T-cell (primary cell): Measurements from ENCODE around the gene EFCAB12. TPM values are rescaled to one million over a fixed set of nuclear protein-coding genes. Genes with fewer than 3 reads are reported as not detected.

ENCODE experiments used
- ATAC-seq, 4 experiments: fragments of 200-7000 bp in 3 of 4; fragments of 150-1000 bp in 1 of 4; cut with Tn5 transposase; replicated peaks in 1 of 4; 1 replicate in 3 of 4; 2 replicates in 1 of 4; pipeline ENCODE4 v1.10.0; 2021; ENCODE audit warnings: moderate library complexity in 3 of 4, mild to moderate bottlenecking in 2 of 4, moderate number of reproducible peaks in 1 of 4
- CTCF ChIA-PET, 2 donors: fragments of 300-600 bp; sonication (Branson Sonifier 250); formaldehyde crosslinking; loops; one replicate each; lab custom pipeline; 2022; ENCODE audit warnings: antibody characterized with exemption in 2 of 2; lab: Charles Lee
- POLR2A ChIA-PET, 2 donors: fragments of 300-600 bp; sonication (Branson Sonifier 250); formaldehyde crosslinking; loops; one replicate each; lab custom pipeline; 2022; ENCODE audit warnings: antibody characterized with exemption in 2 of 2; lab: Charles Lee
- DNase-seq, 35 experiments: peaks; one replicate each; pipeline versions ENCODE4 v3.0.0 to v3.0.0-alpha.2; 2013 to 2023
- H3K27ac ChIP-seq: one replicate; pipeline ENCODE4 v1.5.1; 2013; ENCODE audit warnings: low read length
- H3K27me3 ChIP-seq, 2 experiments: replicated peaks in 1 of 2; 1 replicate in 1 of 2; 2 replicates in 1 of 2; pipeline versions ENCODE4 v1.6.1 to v1.7.0; 2013; ENCODE audit warnings: low read length in 1 of 2, mixed read lengths in 1 of 2; ENCODE audit not compliant: control insufficient read depth in 2 of 2, insufficient read depth in 2 of 2; ENCODE audit errors: extremely low read depth in 1 of 2
- H3K36me3 ChIP-seq, 2 donors: 1 replicate in 1 of 2; 2 replicates in 1 of 2; pipeline versions ENCODE4 v1.6.1 to v1.7.0; 2013; ENCODE audit warnings: low read length in 1 of 2; ENCODE audit not compliant: control insufficient read depth in 2 of 2, insufficient read depth in 1 of 2; ENCODE audit errors: extremely low read depth in 1 of 2
- H3K4me1 ChIP-seq, 2 experiments: 1 replicate in 1 of 2; 2 replicates in 1 of 2; pipeline versions ENCODE4 v1.6.1 to v1.7.0; 2013; ENCODE audit warnings: low read length in 2 of 2, mixed read lengths in 1 of 2; ENCODE audit not compliant: insufficient read depth in 2 of 2, control insufficient read depth in 1 of 2; ENCODE audit errors: extremely low read depth in 1 of 2
- H3K4me3 ChIP-seq, 2 donors: 1 replicate in 1 of 2; 2 replicates in 1 of 2; pipeline versions ENCODE4 v1.5.1 to v1.7.0; 2013; ENCODE audit warnings: mild to moderate bottlenecking in 2 of 2, low read length in 1 of 2, moderate library complexity in 1 of 2; ENCODE audit not compliant: control insufficient read depth in 1 of 2; ENCODE audit errors: extremely low read depth in 1 of 2
- H3K9me3 ChIP-seq: 2 replicates; pipeline ENCODE4 v1.7.0; 2013
- H3K27ac Mint-ChIP-seq, 2 donors: one replicate each; pipeline ENCODE4 v1.8.0; 2020 to 2021; ENCODE audit warnings: mild to moderate bottlenecking in 2 of 2, mixed read lengths in 2 of 2
- H3K27me3 Mint-ChIP-seq, 2 donors: one replicate each; pipeline ENCODE4 v1.8.0; 2021 to 2022; ENCODE audit warnings: mixed read lengths in 2 of 2
- H3K36me3 Mint-ChIP-seq: one replicate; pipeline ENCODE4 v1.8.0; 2021; ENCODE audit warnings: mixed read lengths
- H3K4me1 Mint-ChIP-seq, 3 donors: one replicate each; pipeline ENCODE4 v1.8.0; 2020 to 2022; ENCODE audit warnings: mixed read lengths in 3 of 3, mild to moderate bottlenecking in 1 of 3
- H3K4me3 Mint-ChIP-seq, 3 donors: one replicate each; pipeline ENCODE4 v1.8.0; 2020 to 2022; ENCODE audit warnings: mild to moderate bottlenecking in 3 of 3, mixed read lengths in 3 of 3, moderate library complexity in 3 of 3
- H3K9me3 Mint-ChIP-seq, 3 donors: one replicate each; pipeline ENCODE4 v1.8.0; 2020 to 2022; ENCODE audit warnings: mixed read lengths in 3 of 3
- WGBS: methylation state at CpG from one replicate; pipeline ENCODE4 v1.1.5; 2013; ENCODE audit warnings: missing lambda C conversion rate; ENCODE audit not compliant: insufficient coverage; 5-methylcytosine and 5-hydroxymethylcytosine counted together
- total RNA-seq, 35 experiments: library from RNA in 6 of 35; stranded (reverse) in 6 of 35; fragments of 120-200 nt in 1 of 35; gene quantifications; one replicate each; pipeline versions ENCODE4 v1.2.1 to v1.2.4 and lab custom pipeline; 2013 to 2026

EFCAB12 gene
- total RNA-seq, 5 donors from 2014 or later (not counting 1 experiment from before 2014, with no cell fraction given), result 1.2 to 2.7 (median 2.2) TPM

GRCh38 chr3:129360171-129360611, 68.2 kb downstream of the EFCAB12 start:
- Histone ChIP-seq H3K9me3 (no peaks in the 10 kb centered on the region), H3K27me3 (peaks cover 0 to 29% of the 10 kb centered on the region in 2 experiments), H3K4me1 (no peaks in the 10 kb centered on the region), H3K27ac (no peak overlapping the region), H3K36me3 (no peaks in the 10 kb centered on the region), H3K4me3 (no peak overlapping the region)
- H3K4me1 Mint-ChIP-seq, result no peaks in the 10 kb centered on the region
- no peaks in the 10 kb centered on the region for H3K9me3 Mint-ChIP-seq
- no peaks in the 10 kb centered on the region for H3K36me3 Mint-ChIP-seq
- WGBS, result 93% methylated on average over 8 of the region's 10 CpGs
- ChIA-PET CTCF (no interaction called here), POLR2A (no interaction called here)
- H3K27ac Mint-ChIP-seq, result no peak overlapping the region
- DNase-seq (no peak), ATAC-seq (no peak)
- H3K27me3 Mint-ChIP-seq, result peaks cover 0 to 2% of the 10 kb centered on the region in 2 donors
- no peak overlapping the region for H3K4me3 Mint-ChIP-seq

DNA sequence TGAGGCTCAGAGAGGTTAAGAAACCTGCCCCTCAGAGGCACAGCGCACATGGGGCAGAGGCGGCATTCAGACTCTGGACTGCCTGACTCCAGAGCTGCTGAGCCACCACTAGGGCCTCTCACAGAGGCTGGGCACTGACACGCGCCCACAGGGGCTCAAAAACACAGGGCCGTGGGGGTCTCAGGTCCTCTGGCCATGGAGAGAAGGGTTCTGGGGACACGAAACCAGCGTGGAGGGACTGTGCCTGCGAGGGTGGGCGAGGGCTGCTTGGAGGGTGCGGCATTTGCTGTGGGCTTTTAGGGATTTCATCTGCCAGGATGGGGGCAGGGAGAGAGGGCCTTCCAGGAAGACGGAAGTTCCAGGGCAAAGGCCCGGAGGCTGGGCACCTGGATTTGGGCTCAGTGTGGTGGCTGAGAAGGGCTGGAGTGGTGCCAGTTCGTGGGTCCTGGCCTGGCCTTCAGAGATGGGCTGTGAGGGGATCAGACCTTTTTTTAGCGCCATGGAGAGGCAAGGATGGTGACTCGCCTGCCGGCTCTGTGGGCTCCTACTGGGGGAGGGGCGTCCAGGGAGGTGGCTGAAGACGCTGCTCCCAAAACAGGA, 69.6 kb downstream of the EFCAB12 start:
- Mint-ChIP-seq H3K27me3 (peaks cover 0 to 2% of the 10 kb centered on the region in 2 donors), H3K27ac (no peak overlapping the region), H3K36me3 (no peaks in the 10 kb centered on the region), H3K4me3 (no peak overlapping the region), H3K9me3 (no peaks in the 10 kb centered on the region), H3K4me1 (no peaks in the 10 kb centered on the region)
- Histone ChIP-seq H3K9me3 (no peaks in the 10 kb centered on the region), H3K27ac (no peak overlapping the region), H3K36me3 (no peaks in the 10 kb centered on the region), H3K4me1 (no peaks in the 10 kb centered on the region), H3K4me3 (no peak overlapping the region), H3K27me3 (peaks cover 0 to 29% of the 10 kb centered on the region in 2 experiments)
- POLR2A ChIA-PET, result no interaction called here
- WGBS, result 74% methylated on average over 18 of the region's 18 CpGs
- DNase-seq (no peak), ATAC-seq (no peak)
- CTCF ChIA-PET, result interaction anchor here in 1 of 2 donors (0.5 kb wide), 1 partner anchor 718 kb away, joined by 4 read pairs; no protein-coding TSS in a partner anchor

DNA sequence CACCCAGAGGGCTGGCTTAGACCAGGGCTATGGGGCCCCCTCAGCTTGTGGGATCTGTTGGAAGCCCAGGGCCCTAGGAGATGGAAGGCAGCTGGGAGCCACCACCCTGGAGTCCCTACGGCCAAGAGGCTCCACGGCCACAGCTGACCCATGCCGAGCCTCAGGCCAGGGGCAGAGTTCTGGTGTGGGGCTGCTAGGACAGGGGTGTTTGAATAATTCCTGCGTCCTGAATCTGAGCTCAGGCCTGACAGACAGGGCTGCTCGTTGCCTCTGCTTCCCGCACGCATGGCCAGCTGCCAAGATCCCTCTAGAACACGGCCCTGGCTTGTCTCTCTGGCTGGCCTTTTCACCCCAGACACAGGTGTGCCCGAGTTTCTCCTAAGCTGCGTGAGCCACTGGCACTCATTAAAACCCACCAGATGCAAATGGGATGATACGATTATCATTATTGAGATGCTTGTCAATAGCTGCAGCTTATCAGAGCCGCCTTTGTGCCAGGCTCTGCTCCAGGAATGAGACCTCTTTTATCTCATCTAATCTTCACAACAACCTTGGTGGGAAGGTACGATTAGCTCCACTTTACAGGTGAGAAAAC, 70.2 kb downstream of the EFCAB12 start:
- no peak overlapping the region for H3K27ac Mint-ChIP-seq
- no peaks in the 10 kb centered on the region for H3K4me1 ChIP-seq
- no peaks in the 10 kb centered on the region for H3K36me3 ChIP-seq
- H3K27me3 Mint-ChIP-seq, result peaks cover 0 to 2% of the 10 kb centered on the region in 2 donors
- peaks cover 0 to 29% of the 10 kb centered on the region in 2 experiments for H3K27me3 ChIP-seq
- H3K27ac ChIP-seq, result no peak overlapping the region
- 89% methylated on average over 10 of the region's 13 CpGs for WGBS
- DNase-seq (no peak), ATAC-seq (no peak)
- no peaks in the 10 kb centered on the region for H3K9me3 ChIP-seq
- no peak overlapping the region for H3K4me3 Mint-ChIP-seq
- ChIA-PET POLR2A (no interaction called here), CTCF (interaction anchor here in 1 of 2 donors (0.5 kb wide), 1 partner anchor 717 kb away, joined by 4 read pairs; no protein-coding TSS in a partner anchor)
- H3K36me3 Mint-ChIP-seq, result no peaks in the 10 kb centered on the region
- H3K4me3 ChIP-seq, result no peak overlapping the region
- no peaks in the 10 kb centered on the region for H3K4me1 Mint-ChIP-seq
- H3K9me3 Mint-ChIP-seq, result no peaks in the 10 kb centered on the region

DNA sequence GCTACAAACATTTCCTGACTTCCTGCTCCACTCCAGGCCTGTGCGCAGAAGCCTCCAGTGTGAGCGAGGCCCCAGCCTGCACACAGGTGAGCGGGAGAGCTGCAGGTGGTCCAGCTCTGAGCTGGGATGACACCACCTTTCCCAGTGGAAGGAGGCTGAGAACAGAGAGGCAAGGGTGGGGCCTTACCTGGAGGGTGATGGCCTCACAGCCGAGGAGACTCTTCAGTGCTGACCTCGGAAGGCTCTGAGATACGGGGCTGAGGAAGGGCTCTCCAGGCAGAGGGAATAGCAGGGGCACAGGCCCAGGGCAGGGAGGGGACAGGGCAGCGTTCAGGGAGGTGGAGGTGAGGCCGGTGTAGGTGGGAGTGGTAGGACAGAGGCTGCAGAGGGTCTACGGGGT, 70.8 kb downstream of the EFCAB12 start:
- Mint-ChIP-seq H3K4me1 (no peaks in the 10 kb centered on the region), H3K4me3 (no peak overlapping the region), H3K9me3 (no peaks in the 10 kb centered on the region), H3K27me3 (peaks cover 0 to 2% of the 10 kb centered on the region in 2 donors), H3K27ac (no peak overlapping the region), H3K36me3 (no peaks in the 10 kb centered on the region)
- Histone ChIP-seq H3K27me3 (peaks cover 0 to 30% of the 10 kb centered on the region in 2 experiments), H3K4me1 (no peaks in the 10 kb centered on the region), H3K36me3 (no peaks in the 10 kb centered on the region), H3K9me3 (no peaks in the 10 kb centered on the region), H3K4me3 (no peak overlapping the region), H3K27ac (no peak overlapping the region)
- DNase-seq (no peak), ATAC-seq (no peak)
- ChIA-PET POLR2A (no interaction called here), CTCF (no interaction called here)
- 87% methylated on average over 6 of the region's 9 CpGs for WGBS

GRCh38 chr3:129356756-129357425, 71.5 kb downstream of the EFCAB12 start:
- no peaks in the 10 kb centered on the region for H3K4me1 Mint-ChIP-seq
- peaks cover 0 to 2% of the 10 kb centered on the region in 2 donors for H3K27me3 Mint-ChIP-seq
- no peaks in the 10 kb centered on the region for H3K9me3 ChIP-seq
- H3K27ac Mint-ChIP-seq, result no peak overlapping the region
- H3K27ac ChIP-seq, result no peak overlapping the region
- 83% methylated on average over 6 of the region's 10 CpGs for WGBS
- no peak for ATAC-seq
- no peak overlapping the region for H3K4me3 Mint-ChIP-seq
- no peaks in the 10 kb centered on the region for H3K36me3 Mint-ChIP-seq
- DNase-seq, result no peak
- no peaks in the 10 kb centered on the region for H3K36me3 ChIP-seq
- H3K4me3 ChIP-seq, result no peak overlapping the region
- POLR2A ChIA-PET, result no interaction called here
- H3K4me1 ChIP-seq, result no peaks in the 10 kb centered on the region
- peaks cover 0 to 36% of the 10 kb centered on the region in 2 experiments for H3K27me3 ChIP-seq
- no peaks in the 10 kb centered on the region for H3K9me3 Mint-ChIP-seq
- CTCF ChIA-PET, result no interaction called here

DNA sequence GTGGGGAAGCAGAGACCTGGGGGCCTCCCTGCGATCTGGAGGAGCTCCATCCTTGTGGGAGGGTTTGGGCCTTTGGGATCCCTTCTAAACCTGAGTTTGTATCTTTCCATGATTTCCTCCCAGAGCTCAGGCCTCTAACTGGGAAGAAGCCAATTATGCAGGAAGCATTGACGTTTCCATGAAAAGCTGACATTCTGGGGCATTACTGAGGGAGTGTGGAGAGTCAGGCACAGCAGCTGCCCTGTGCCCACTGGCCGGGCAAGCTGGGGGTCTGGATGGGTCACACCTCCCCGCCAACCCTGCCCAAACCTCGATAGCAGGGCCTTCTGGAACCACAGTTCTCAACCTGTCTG, 74.9 kb downstream of the EFCAB12 start:
- Mint-ChIP-seq H3K36me3 (no peaks in the 10 kb centered on the region), H3K27me3 (peaks cover 0 to 5% of the 10 kb centered on the region in 2 donors), H3K9me3 (no peaks in the 10 kb centered on the region), H3K4me1 (no peaks in the 10 kb centered on the region), H3K27ac (no peak overlapping the region), H3K4me3 (no peak overlapping the region)
- no peaks in the 10 kb centered on the region for H3K9me3 ChIP-seq
- H3K36me3 ChIP-seq, result no peaks in the 10 kb centered on the region
- H3K4me1 ChIP-seq, result no peaks in the 10 kb centered on the region
- ATAC-seq (no peak), DNase-seq (no peak)
- POLR2A ChIA-PET, result no interaction called here
- H3K4me3 ChIP-seq, result no peak overlapping the region
- WGBS, result 77% methylated on average over 4 of the region's 5 CpGs
- H3K27me3 ChIP-seq, result peaks cover 0 to 27% of the 10 kb centered on the region in 2 experiments
- H3K27ac ChIP-seq, result no peak overlapping the region
- CTCF ChIA-PET, result no interaction called here
